HG02970 (cell line): ENCODE data around the gene FPR3.
"Not testable (repeated sequence)": the region's sequence is repeated elsewhere in the genome, so short reads cannot be mapped to it uniquely, and the experiment has no call there.

ENCODE experiments used
- ATAC-seq: cut with Tn5 transposase; IDR thresholded peaks from one replicate; pipeline ENCODE4 v1.9.1; 2021; ENCODE audit warnings: mild to moderate bottlenecking, moderate library complexity, moderate number of reproducible peaks; ENCODE audit not compliant: unreplicated experiment, low FRiP score

Gene FPR3

DNA sequence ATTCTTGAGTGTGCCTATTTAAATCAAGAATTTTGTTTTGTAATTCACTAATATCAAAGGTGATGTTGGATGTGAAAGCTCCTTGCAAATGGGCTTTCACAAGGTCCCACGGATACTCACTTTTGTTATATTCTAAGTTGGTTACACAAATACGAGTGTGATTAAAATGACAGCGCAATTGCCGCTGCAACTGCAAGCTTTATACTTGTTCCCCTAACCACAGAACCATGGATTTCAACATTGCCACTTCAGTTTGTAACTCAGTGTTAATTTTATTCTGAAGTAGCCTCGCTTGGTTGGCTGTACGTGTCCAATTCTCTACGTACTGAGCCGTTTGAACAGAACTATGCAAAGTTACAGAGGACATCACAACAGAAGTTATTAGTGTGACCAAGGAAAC, 10.4 kb downstream of the FPR3 start:
- not testable (repeated sequence) for ATAC-seq

- not testable (repeated sequence) for ATAC-seq
Observed at GRCh38 chr19:51806571-51806970, 11.6 kb downstream of the FPR3 start.

GRCh38 chr19:51807111-51807701, 12.2 kb downstream of the FPR3 start:
- ATAC-seq = no peak

- ATAC-seq = no peak
Observed at GRCh38 chr19:51807925-51808324, 13.0 kb downstream of the FPR3 start.

- ATAC-seq = no peak
Observed at GRCh38 chr19:51808333-51808986, 13.5 kb downstream of the FPR3 start.

- no peak for ATAC-seq
Observed at GRCh38 chr19:51809787-51810186, 14.8 kb downstream of the FPR3 start.

DNA sequence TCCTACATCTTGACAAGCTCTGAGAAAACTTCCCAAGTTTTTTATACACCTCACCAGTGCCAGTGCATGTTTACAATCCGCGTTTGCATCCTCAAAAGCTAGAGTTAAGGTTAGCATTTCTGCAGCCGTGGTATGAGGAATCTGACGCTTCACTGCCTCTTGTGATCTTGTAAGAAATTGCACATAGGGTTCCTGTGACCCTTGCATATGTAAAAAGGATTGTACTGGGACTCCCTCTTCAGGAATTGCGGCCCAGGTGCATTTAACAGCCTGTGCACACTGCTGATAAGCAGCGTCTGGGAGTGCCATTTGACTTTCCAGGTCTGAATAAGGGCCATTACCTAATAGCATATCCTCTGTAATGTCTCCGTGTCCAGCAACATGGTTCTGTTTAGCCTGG, 15.3 kb downstream of the FPR3 start:
- ATAC-seq = no peak

DNA sequence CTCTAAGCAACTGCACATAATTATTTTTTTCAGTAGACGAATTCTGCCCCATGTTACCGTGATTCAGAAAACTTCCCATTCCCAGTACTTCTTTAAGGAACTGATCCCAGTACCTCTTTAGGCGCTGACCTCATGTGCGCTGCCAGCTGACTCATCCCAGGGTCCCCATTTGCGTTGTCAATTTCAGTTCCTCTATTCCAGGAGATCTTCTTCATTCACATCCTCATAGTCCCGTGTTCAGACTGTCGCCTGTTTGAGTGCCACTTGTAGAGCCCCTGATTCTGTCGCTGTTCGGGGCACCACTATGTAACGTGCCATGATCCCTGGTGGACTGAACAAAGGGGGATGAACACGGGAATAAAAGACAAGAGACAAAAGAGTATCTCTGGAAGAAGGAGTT, 16.4 kb downstream of the FPR3 start:
- ATAC-seq = no peak

DNA sequence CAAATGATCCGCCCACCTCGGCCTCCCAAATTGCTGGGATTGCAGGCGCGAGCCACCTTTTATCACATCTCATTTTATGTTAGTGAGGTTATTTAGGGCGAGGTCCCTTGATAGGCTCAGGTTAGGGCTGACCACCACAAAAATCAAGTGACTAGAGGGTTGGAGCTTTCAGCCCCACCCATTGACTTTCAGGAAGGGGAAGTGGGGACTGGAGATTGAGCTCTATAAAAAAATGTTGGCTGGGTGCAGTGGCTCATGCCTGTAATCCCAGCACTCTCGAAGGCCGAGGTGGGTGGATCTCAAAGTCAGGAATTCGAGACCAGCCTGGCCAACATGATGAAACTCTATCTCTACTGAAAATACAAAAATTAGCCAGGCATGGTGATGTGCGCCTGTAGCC, 20.1 kb downstream of the FPR3 start:
- ATAC-seq = no peak

DNA sequence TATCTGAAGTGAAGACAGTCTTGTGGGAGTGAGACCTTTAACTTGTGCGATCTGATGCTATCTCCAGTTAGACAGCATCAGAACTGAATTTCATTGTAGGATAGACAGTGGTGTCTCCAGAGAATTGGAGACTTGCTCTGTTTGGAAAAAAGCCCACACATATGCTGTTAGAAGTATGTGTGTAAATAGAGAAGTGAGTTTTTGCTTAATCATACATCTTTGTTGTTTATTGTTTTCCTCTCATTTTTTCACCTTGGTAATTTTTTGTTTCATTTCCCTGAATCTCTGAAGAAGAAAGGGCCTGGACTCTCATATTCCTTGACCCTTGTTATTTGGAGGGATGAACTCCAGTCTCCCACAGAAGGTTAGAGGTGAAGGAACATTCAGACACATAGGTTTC, 21.8 kb downstream of the FPR3 start:
- ATAC-seq = no peak

GRCh38 chr19:51820011-51820410, 25.1 kb downstream of the FPR3 start:
- no peak for ATAC-seq

- ATAC-seq = no peak
Observed at GRCh38 chr19:51820831-51821446, 26.0 kb downstream of the FPR3 start.

GRCh38 chr19:51821456-51821855, 26.5 kb downstream of the FPR3 start:
- ATAC-seq = no peak

- ATAC-seq = no peak
Observed at GRCh38 chr19:51821921-51822320, 27.0 kb downstream of the FPR3 start.

GRCh38 chr19:51822325-51822724, 27.4 kb downstream of the FPR3 start:
- ATAC-seq = no peak

GRCh38 chr19:51822946-51823345, 28.0 kb downstream of the FPR3 start:
- ATAC-seq = no peak

GRCh38 chr19:51824281-51825005, 29.5 kb downstream of the FPR3 start:
- no peak for ATAC-seq

- ATAC-seq = no peak
Observed at GRCh38 chr19:51830274-51830673, 35.3 kb downstream of the FPR3 start.

GRCh38 chr19:51837145-51837544, 42.2 kb downstream of the FPR3 start:
- ATAC-seq = no peak

DNA sequence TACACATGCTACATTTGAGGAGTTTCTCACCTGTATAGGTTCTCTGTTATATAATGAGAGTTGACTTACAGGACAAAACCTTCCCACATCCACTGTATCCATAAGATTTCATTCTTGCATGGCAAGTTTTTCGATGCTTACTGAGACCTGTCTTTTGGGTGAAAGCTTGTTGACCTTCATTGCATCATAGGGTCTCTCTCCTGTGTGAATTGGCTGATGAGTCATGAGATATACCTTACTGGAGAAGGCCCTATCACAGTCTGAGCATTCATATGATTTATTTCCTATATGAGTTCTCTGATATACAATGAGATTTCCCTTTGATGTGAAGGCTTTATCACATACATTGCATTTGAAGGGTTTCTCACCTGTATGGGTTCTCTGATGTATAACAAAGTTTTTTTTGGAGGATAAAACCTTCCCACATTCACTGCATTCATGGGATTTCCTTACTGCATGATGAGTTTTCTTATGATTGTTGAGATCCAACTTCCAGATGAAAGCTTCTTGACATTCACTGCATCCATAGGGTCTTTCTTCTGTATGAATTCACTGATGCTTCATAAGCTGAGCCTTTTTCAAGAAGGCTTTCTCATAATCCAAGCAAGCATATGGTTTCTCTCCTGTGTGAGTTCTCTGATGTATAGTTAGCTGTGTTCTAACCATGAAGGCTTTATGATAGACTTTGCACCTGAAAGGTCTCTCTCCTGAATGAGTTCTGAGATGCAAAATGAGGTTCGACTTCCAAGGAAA, 67.1 kb downstream of the FPR3 start:
- no peak for ATAC-seq

DNA sequence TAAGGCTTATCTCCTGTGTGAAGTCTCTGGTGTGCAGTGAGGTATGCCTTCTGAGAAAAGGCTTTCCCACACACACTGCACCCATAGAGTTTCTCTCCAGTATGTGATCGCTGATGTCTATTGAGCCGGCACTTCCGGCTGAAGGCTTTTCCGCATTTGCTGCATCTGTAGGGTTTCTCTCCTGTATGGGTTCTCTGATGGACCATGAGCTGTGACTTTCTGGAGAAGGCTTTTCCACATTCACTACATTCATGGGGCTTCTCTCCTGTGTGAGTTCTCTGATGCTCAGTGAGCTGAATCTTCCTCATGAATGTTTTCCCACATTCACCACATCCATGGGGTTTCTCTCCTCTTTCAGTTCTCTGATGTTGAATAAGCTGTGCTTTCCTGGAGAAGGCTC, 78.1 kb downstream of the FPR3 start:
- ATAC-seq = no peak
